Femur (tissue), 1 donor: ENCODE results near the gene STOM.

Source experiments
- DNase-seq: peaks from one replicate; pipeline ENCODE4 v3.0.0-alpha.2; 2017

STOM gene

DNA sequence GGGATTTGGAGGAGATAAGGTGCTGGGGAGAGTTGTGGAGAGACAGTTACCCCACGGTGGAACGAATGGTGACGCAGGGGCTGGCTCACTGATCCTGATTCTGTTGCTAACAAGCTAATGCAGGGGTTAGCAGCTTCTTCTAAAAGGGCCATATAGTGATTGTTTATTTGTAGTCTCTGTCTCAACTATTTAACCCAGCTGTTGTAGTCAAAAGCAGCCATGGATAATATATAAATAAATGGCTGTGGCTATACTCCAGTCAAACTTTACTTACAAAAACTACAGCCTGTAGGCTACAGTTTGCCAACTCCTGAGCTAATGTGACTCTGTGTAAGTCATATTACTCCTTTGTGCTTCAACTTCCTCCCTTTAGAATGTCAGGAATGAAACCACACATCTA, 21.8 kb downstream of the STOM start:
- DNase-seq, result no peak

DNA sequence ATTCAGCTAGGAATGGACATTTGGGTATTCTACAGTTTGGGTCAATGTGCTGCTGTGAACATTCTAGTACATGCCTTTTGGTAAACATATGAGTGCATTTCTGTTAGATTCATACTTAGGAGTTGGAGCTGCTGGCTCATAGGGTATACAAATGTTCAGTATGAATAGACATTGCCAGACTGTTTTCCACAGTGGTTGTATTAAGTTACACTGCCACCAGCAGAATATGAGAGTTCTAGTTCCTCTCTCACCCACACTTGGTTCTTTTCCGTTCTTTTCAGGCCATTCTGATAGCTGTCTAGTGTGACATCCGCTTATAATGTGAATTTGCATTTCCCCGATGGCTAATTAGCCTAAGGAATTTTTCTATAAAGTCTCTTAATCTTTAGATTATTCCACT, 25.0 kb downstream of the STOM start:
- DNase-seq, result no peak

DNA sequence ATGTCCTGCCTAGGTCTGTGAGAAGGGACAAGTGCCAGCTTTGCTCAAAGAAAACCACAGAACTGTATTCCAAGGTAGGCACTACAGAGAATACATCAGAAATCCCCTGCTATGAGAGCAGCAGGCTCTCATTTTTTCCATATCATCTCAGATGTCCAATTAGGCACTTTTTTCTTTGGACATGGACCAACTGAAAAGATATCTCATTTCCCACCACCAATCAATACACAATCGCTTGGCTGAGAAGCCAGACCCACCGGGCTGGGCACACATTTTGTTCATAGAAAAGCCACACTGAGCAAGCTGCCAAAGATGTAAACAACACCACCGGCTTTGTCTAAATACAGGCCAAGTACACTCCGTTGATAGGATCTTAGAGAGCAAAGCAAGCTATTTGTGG, 25.9 kb downstream of the STOM start:
- DNase-seq, result no peak

DNA sequence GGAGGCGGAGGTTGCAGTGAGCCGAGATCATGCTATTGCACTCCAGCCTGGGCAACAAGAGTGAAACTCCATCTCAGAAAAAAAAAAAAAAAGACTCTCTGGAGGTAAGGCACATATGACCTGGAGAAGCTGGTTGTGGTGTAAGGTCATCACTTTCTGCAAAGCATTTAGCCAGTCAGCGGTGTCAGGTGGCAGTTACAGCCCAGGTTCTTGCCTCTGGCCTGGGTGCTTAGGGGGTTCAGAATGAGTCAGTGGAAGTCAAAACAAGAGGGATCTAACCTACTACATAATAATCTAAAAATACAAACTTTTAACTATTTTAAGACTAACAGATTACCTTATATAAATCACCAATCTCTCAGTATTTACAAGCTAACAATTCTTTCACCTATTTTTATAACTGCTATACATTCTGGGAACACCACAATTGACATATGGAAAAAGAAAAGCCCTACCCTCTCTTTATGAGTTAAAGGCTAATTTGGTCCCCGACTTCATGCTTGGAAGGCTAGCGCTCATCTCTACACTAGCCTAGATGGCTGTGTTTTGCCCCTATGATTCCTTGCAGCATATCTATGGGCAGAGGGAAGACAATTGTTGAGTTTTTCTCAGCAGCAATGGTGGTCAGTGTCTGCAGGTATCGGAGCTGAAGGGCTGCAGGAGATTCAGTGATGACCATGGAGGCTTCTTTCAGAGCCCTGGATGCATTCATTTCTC, 29.2 kb downstream of the STOM start:
- DNase-seq, result no peak

DNA sequence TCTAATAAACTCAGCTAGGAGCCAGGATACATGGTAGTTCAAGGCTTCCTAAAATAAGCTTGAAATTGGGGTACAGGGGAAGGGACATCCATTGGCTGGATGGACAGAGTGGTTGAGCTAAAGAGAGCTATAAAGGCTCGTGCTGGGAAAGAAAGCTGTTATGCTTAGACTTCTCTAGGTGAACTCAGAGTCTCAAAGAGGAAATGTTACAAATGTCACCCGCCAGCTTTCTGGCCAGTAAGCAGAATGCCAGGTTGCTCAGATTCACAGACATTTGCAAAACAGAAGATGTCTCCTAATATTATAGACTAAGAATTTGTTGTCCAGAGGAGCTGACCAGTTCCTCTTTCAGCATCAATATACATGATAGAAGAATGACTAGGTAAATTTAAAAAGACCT, 30.6 kb downstream of the STOM start:
- no peak for DNase-seq

DNA sequence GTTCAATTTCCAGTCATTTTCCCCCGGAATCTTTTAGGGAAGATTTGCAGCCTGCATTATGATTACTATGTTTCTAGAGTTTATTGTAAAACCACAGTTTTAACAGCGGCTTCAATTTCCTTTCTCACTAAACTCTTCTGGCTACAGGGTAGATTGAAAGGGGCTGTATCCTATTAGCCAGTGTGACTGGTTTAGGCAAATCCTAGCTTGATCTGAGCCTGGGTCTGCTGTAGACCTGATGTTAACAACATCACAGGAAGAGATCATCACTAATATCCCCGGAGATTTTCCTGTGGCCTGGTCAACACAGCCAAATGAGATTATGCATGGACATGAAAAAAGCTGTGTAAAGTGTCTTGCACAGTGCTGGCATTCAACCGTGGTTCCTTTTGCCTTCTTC, 33.4 kb downstream of the STOM start:
- DNase-seq, result no peak

- DNase-seq, result no peak
These were observed 35.9 kb downstream of the STOM start for GRCh38 chr9:121333950-121334773.

DNA sequence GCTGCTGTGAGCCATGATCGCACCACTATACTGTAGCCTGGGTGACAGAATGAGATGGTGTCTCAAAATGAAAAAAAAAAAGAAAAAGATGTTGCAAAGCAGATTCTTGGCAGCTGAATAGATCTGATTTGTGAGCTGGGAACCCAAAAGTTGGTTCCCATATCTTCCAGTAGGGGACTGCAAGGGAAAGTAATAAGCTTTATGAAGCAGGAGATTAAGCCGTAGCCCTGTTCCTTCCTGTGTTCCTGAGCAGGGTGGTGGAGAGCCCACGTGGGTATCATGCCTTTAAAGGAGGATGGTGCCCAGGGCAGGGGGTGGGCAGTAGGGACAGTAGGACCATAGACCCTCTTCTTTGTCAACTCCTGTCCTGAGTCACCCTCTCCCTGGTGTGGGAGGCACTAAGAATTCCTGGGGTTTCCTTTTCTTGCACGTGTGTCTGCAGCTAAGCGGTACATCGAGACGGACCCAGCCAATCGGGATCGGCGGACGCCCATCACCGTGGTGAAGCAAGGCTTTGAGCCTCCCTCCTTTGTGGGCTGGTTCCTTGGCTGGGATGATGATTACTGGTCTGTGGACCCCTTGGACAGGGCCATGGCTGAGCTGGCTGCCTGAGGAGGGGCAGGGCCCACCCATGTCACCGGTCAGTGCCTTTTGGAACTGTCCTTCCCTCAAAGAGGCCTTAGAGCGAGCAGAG, 37.9 kb downstream of the STOM start:
- no peak for DNase-seq

DNA sequence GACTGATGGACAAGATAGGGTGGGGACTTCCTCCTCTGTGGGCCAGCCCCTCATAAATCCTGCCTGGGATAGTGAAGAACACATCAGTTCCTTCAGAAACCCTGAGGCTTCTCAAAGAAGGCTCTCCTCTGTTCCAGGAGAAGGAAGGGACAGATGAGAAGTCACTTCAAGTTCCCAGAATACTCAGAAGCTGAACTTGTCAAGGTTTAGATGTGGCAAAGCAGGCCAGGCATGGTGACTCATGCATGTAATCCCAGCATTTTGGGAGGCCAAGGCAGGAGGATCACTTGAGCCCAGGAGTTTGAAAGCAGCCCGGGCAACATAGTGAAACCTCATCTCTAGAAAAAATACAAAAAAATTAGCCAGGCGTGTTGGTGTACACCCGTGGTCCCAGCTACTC, 38.5 kb downstream of the STOM start:
- DNase-seq, result no peak

GRCh38 chr9:121328876-121329681, 41.0 kb downstream of the STOM start:
- no peak for DNase-seq

GRCh38 chr9:121328476-121328875, 41.6 kb downstream of the STOM start:
- DNase-seq, result no peak

- DNase-seq, result no peak
These were observed 43.0 kb downstream of the STOM start for GRCh38 chr9:121326901-121327613.

DNA sequence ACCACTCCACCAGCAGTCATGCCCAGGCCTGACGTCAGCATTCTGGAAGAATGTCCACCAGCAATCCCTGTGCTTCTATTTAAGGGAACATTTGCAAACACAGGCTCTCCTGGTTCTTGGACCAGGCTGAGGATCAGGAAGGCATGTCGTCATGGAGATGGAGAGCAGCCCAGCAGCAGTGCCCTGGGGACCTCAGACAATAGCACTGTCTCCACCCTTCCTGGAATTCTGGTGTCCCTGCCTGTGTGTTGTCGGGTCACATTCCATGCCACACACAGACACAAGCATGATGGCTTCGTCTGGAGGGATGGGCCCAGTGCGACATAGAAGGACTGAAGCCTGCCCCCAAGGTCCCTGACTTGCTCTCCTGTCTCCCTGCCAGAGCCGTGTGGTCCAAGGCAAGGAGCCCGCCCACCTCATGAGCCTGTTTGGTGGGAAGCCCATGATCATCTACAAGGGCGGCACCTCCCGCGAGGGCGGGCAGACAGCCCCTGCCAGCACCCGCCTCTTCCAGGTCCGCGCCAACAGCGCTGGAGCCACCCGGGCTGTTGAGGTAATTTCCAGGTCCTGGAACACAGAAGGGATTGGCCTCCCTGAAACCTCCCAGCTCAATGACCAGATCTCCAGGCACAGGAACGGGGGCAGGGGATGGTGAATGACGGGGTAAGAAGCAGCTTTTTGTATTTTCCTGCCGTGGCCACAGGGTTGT, 43.8 kb downstream of the STOM start:
- DNase-seq, result peak; percentile 92

DNA sequence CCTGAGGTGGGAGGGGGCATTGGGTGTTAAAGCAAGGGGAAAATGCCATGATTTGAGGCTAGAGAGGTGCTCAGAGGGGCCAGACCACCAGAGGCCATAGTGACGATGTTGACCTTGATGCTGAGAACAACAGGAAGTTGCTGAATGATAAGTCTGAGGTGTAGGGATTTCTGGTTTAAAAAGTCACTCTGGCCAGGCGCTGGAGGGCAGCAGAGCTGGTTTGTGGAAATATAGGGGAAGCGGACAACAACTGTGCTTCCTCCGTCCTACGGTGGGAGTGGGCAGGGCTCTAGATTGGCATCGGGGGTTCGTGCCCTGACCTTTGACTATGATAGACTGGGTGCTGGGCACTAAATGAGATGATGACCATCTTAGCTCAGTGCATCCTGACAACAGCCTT, 44.7 kb downstream of the STOM start:
- no peak for DNase-seq

DNA sequence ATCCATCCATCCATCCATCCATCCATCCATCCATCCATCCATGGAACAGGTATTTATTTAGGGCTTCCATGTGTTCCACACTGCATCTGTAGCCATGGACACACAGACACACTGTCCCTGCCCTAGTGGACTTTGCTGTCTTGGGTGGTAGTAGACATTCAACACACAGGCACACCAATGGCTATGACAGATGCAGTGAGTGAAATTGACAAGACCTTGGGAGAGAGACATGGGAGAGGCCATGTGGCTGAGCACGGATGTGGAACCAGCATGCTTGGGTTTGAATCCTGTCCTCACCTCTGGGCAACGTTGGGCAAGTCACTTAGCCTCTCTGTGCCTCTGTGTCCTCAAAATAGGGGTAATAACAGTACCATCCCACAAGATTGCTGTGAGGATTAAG, 45.3 kb downstream of the STOM start:
- no peak for DNase-seq

DNA sequence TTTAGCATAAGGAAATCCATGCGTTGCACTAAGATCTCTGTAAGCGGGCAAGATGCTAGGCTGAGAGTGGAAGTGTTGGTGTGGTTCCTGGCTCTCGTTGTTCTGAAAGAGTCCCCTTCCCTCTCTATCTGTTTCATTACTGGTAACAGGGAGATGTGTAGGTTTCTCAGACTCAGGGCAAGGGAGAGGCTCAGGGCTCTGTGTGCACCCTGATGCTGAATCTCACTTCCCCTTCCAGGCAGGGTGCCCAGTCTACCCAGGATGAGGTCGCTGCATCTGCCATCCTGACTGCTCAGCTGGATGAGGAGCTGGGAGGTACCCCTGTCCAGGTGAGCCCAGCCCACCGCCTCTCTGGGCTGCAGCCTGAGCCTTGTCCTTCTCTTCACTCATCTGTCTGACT, 45.7 kb downstream of the STOM start:
- DNase-seq, result no peak

DNA sequence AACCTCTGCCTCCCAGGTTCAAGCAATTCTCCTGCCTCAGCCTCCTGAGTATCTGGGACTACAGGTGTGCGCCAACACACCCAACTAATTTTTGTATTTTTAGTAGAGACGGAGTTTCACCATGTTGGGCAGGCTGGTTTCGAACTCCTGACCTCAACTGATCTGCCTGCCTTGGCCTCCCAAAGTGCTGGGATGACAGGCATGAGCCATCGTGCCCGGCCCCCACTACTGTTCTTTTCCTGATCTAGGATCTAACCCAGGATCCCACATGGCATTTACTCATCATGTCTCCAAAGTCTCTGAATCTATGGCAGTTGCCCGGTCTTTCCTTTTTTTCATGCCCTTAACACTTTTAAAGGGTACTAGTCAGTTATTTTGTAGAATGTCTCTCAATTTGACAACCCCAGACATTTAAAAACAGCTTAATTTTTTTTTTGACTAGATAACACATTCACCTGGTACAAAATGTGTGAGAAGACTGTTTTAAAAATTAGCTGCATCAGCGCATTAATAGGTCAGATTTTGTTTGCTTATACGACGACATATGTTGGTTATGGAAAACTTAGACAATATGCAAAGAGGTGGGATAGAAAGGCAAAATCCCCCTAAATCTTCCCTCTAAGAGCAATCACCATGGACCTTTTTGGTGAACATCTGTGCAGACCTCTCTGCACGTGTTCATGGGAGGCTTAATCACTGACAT, 46.5 kb downstream of the STOM start:
- no peak for DNase-seq

DNA sequence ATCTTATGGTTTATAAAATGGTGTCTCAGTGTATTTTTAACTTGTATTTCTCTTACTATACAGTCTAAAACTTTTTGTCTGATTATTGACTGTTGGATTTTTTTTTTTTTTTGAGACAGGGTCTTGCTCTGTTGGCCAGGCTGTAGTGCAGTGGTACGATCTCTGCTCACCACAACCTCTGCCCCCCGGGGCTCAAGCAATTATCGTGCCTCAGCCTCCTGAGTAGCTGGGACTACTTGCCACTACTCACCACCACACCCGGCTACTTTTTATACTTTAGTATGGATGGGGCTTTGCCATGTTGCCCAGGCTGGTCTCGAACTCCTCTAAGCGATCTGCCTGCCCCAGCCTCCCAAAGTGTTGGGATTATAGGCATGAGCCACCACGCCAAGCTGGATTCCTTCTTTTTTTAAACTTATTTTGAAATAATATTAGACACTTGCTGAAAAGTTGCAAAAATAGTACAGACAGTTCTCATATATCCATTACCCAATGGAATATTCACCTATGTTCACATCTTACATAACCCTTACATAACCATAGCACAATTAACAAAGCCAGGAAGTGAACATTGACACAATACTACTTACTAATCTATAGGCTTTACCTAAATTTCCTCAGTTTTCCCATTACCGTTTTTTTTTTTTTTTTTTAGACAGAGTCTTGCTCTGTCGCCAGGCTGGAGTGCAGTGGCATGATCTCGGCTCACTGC, 47.2 kb downstream of the STOM start:
- DNase-seq, result no peak

GRCh38 chr9:121322037-121322736, 47.9 kb downstream of the STOM start:
- no peak for DNase-seq

DNA sequence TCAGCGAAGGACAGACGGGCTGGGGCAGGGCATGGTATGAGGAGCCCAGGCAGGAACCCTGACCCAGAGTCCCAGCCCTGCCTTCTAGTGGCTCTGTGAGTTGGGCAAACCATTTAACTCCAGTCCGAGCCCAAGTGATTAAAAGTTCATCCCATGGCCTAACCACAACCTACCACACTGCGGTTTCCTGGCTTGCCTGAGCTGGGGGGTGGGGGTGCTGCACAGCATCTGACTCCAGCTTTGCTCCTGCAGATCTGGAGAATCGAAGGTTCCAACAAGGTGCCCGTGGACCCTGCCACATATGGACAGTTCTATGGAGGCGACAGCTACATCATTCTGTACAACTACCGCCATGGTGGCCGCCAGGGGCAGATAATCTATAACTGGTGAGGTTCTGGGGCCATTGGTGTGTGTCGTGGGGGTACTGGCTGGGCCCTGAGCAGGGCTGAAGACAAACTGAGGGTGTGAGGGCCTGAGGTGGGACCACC, 49.0 kb downstream of the STOM start:
- no peak for DNase-seq
